Tibial nerve (tissue), 4 donors: Measurements from ENCODE around the gene ALB. TPM values are rescaled to one million over a fixed set of nuclear protein-coding genes. Genes with fewer than 3 reads are reported as not detected.
"Not testable (repeated sequence)": the region's sequence is repeated elsewhere in the genome, so short reads cannot be mapped to it uniquely, and the experiment has no call there.

Experiments
- DNase-seq, 2 donors: peaks; one replicate each; pipeline ENCODE4 v3.0.0-alpha.2; 2019; ENCODE audit warnings: low spot score in 2 of 2
- H3K27ac ChIP-seq, 4 donors: fragments of 200-600 bp; sonication (generic) in 3 of 4; one replicate each; pipeline ENCODE4 v1.5.1; 2017 to 2019; ENCODE audit warnings: mild to moderate bottlenecking in 1 of 4
- H3K27me3 ChIP-seq, 2 donors: fragments of 200-600 bp; sonication (generic) in 1 of 2; one replicate each; pipeline versions ENCODE4 v1.5.1 to v1.6.0; 2017 to 2019
- H3K36me3 ChIP-seq, 3 donors: fragments of 200-600 bp; sonication (generic); one replicate each; pipeline ENCODE4 v1.5.1; 2018 to 2019
- H3K4me1 ChIP-seq, 4 donors: fragments of 200-600 bp; sonication (generic) in 3 of 4; one replicate each; pipeline ENCODE4 v1.5.1; 2017 to 2019
- H3K4me3 ChIP-seq, 4 donors: fragments of 200-600 bp; sonication (generic) in 3 of 4; one replicate each; pipeline ENCODE4 v1.5.1; 2017 to 2019; ENCODE audit warnings: mild to moderate bottlenecking in 1 of 4, moderate library complexity in 1 of 4
- H3K9me3 ChIP-seq, 4 donors: fragments of 200-600 bp; sonication (generic) in 3 of 4; one replicate each; pipeline ENCODE4 v1.5.1; 2017 to 2019
- CTCF ChIP-seq, 5 experiments: fragments of 200-600 bp in 3 of 5; fragments of 450-650 bp in 2 of 5; sonication (generic) in 3 of 5; IDR thresholded peaks; one replicate each; pipeline ENCODE4 v1.5.1; 2016 to 2019; ENCODE audit warnings: antibody characterized with exemption in 5 of 5, mild to moderate bottlenecking in 3 of 5, moderate library complexity in 2 of 5
- EP300 ChIP-seq, 2 donors: sonication (generic); formaldehyde crosslinking; IDR thresholded peaks; one replicate each; pipeline ENCODE4 v1.6.1; 2017; ENCODE audit warnings: antibody characterized with exemption in 2 of 2, mild to moderate bottlenecking in 1 of 2
- POLR2A ChIP-seq, 2 donors: fragments of 450-650 bp; IDR thresholded peaks; one replicate each; pipeline ENCODE4 v1.6.1; 2017; ENCODE audit warnings: antibody characterized with exemption in 2 of 2, mild to moderate bottlenecking in 2 of 2, moderate library complexity in 2 of 2
- WGBS, 2 donors: methylation state at CpG; one replicate each; pipeline ENCODE4 v1.1.5; 2018; 5-methylcytosine and 5-hydroxymethylcytosine counted together
- total RNA-seq, 4 donors: library from RNA; depleted of rRNA; stranded (reverse); fragments of >200 nt; gene quantifications; one replicate each; pipeline ENCODE4 v1.1.0, GENCODE V29; 2016

The ALB gene
- 1 to 10 TPM in 3 of 4 donors, not detected in 1; 1.7 to 2.4 (median 2.4) TPM for total RNA-seq

GRCh38 chr4:73404042-73404441, at the start of gene ALB:
ALB (plus strand) TSS chr4:73404287; CDS start chr4:73404328, 41 bp downstream.
- no peak for TF ChIP-seq POLR2A (IDR thresholded peaks at IDR 0.05)
- TF ChIP-seq EP300 (IDR thresholded peaks at IDR 0.05): no peak
- TF ChIP-seq CTCF (IDR thresholded peaks at IDR 0.05): no peak
- H3K4me1 ChIP-seq: no peaks in the 10 kb centered on the region
- H3K27me3 ChIP-seq: no peaks in the 10 kb centered on the region
- WGBS, 2 donors: 87 to 93% methylated on average over 7 of the region's 7 CpGs
- no peak within 1 kb of the TSS for H3K4me3 ChIP-seq
- H3K36me3 ChIP-seq: no peaks in the 10 kb centered on the region
- no peak for DNase-seq
- H3K27ac ChIP-seq: no peak within 1 kb of the TSS
- no peaks in the 10 kb centered on the region for H3K9me3 ChIP-seq

GRCh38 chr4:73357174-73357573, 46.9 kb upstream of the ALB start:
- not testable (repeated sequence) for DNase-seq, H3K4me1 ChIP-seq, H3K27me3 ChIP-seq, H3K36me3 ChIP-seq, H3K27ac ChIP-seq, H3K4me3 ChIP-seq
- H3K9me3 ChIP-seq: peaks cover 0 to 46% (median 1%) of the 10 kb centered on the region in 4 donors
- 78 to 82% methylated on average over 1 of the region's 1 CpG for WGBS, 2 donors

- DNase-seq, H3K36me3 ChIP-seq, H3K27ac ChIP-seq, H3K27me3 ChIP-seq, H3K4me1 ChIP-seq, H3K4me3 ChIP-seq: not testable (repeated sequence)
- WGBS, 2 donors: 83 to 90% methylated on average over 8 of the region's 8 CpGs
- H3K9me3 ChIP-seq: peaks cover 0 to 18% (median 1%) of the 10 kb centered on the region in 4 donors
These were observed 34.4 kb upstream of the ALB start for GRCh38 chr4:73369506-73370199.

- no peaks in the 10 kb centered on the region for H3K36me3 ChIP-seq
- no peak for DNase-seq
- H3K4me1 ChIP-seq: no peaks in the 10 kb centered on the region
- WGBS, 2 donors: 12 to 33% methylated on average over 1 of the region's 1 CpG
- no peak overlapping the region for H3K4me3 ChIP-seq
- no peaks in the 10 kb centered on the region for H3K9me3 ChIP-seq
- TF ChIP-seq POLR2A (IDR thresholded peaks at IDR 0.05): no peak
- TF ChIP-seq CTCF (IDR thresholded peaks at IDR 0.05): no peak
- no peak for TF ChIP-seq EP300 (IDR thresholded peaks at IDR 0.05)
- H3K27me3 ChIP-seq: no peaks in the 10 kb centered on the region
- H3K27ac ChIP-seq: no peak overlapping the region
These were observed 28.8 kb upstream of the ALB start for GRCh38 chr4:73375328-73375741.

- no peak overlapping the region for H3K27ac ChIP-seq
These were observed 27.8 kb upstream of the ALB start for GRCh38 chr4:73376251-73376650.

GRCh38 chr4:73376976-73377375, 27.1 kb upstream of the ALB start:
- Histone ChIP-seq H3K27me3 (no peaks in the 10 kb centered on the region), H3K4me1 (no peaks in the 10 kb centered on the region), H3K9me3 (no peaks in the 10 kb centered on the region), H3K27ac (no peak overlapping the region), H3K36me3 (no peaks in the 10 kb centered on the region), H3K4me3 (no peak overlapping the region)
- no peak for DNase-seq
- no peak for TF ChIP-seq POLR2A (IDR thresholded peaks at IDR 0.05)
- TF ChIP-seq EP300 (IDR thresholded peaks at IDR 0.05): no peak
- no peak for TF ChIP-seq CTCF (IDR thresholded peaks at IDR 0.05)
- 82 to 90% methylated on average over 4 of the region's 4 CpGs for WGBS, 2 donors

More at GRCh38 chr4:73376251-73376650, 27.8 kb upstream of the ALB start:
- Histone ChIP-seq H3K9me3 (no peaks in the 10 kb centered on the region), H3K36me3 (no peaks in the 10 kb centered on the region), H3K4me1 (no peaks in the 10 kb centered on the region), H3K27me3 (no peaks in the 10 kb centered on the region), H3K4me3 (no peak overlapping the region)
- no peak for DNase-seq
- no peak for TF ChIP-seq CTCF (IDR thresholded peaks at IDR 0.05)
- no peak for TF ChIP-seq POLR2A (IDR thresholded peaks at IDR 0.05)
- no peak for TF ChIP-seq EP300 (IDR thresholded peaks at IDR 0.05)
